ENCODE data around the gene TMEM131.

- TF ChIP-seq, protein P1, sequence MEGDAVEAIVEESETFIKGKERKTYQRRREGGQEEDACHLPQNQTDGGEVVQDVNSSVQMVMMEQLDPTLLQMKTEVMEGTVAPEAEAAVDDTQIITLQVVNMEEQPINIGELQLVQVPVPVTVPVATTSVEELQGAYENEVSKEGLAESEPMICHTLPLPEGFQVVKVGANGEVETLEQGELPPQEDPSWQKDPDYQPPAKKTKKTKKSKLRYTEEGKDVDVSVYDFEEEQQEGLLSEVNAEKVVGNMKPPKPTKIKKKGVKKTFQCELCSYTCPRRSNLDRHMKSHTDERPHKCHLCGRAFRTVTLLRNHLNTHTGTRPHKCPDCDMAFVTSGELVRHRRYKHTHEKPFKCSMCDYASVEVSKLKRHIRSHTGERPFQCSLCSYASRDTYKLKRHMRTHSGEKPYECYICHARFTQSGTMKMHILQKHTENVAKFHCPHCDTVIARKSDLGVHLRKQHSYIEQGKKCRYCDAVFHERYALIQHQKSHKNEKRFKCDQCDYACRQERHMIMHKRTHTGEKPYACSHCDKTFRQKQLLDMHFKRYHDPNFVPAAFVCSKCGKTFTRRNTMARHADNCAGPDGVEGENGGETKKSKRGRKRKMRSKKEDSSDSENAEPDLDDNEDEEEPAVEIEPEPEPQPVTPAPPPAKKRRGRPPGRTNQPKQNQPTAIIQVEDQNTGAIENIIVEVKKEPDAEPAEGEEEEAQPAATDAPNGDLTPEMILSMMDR (IDR thresholded peaks at IDR 0.05; ENCODE audit: insufficient read depth, low read depth, low read length): no peak
- TF ChIP-seq EZH2 (IDR thresholded peaks at IDR 0.05; ENCODE audit: insufficient read depth, low read length): no peak
Observed at GRCh38 chr2:97958184-97958583, 37.6 kb downstream of the TMEM131 start.

Data from astrocyte (in vitro differentiated cells and primary cell).